ENCODE results near the gene NR2F1. TPM values are rescaled to one million over a fixed set of nuclear protein-coding genes. Genes with fewer than 3 reads are reported as not detected.

NR2F1 gene
- total RNA-seq, 1 experiment from 2014 or later = 88.4 TPM

- no TSS peak for BruUV-seq (replicated peaks)
- intact Hi-C loops (cut with micrococcal nuclease) = loop anchor here (10.0 kb wide), 1 partner anchor 292 kb away; no protein-coding TSS in a partner anchor
- H3K9me3 ChIP-seq (ENCODE audit: low read length) = no peaks in the 10 kb centered on the region
- H3K27ac ChIP-seq (ENCODE audit: low read length) = no peak overlapping the region
- TF ChIP-seq, protein P1, sequence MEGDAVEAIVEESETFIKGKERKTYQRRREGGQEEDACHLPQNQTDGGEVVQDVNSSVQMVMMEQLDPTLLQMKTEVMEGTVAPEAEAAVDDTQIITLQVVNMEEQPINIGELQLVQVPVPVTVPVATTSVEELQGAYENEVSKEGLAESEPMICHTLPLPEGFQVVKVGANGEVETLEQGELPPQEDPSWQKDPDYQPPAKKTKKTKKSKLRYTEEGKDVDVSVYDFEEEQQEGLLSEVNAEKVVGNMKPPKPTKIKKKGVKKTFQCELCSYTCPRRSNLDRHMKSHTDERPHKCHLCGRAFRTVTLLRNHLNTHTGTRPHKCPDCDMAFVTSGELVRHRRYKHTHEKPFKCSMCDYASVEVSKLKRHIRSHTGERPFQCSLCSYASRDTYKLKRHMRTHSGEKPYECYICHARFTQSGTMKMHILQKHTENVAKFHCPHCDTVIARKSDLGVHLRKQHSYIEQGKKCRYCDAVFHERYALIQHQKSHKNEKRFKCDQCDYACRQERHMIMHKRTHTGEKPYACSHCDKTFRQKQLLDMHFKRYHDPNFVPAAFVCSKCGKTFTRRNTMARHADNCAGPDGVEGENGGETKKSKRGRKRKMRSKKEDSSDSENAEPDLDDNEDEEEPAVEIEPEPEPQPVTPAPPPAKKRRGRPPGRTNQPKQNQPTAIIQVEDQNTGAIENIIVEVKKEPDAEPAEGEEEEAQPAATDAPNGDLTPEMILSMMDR (conservative IDR thresholded peaks at IDR 0.05; ENCODE audit: low read depth, low read length) = no peak
- no peak for TF ChIP-seq EZH2phosphoT487 (IDR thresholded peaks at IDR 0.05; ENCODE audit: borderline replicate concordance, low read length)
- no peak for TF ChIP-seq EZH2 (IDR thresholded peaks at IDR 0.05; ENCODE audit: low read length, unreplicated experiment)
- H3K9me2 ChIP-seq (replicated peaks; ENCODE audit: low read length) = no peaks in the 10 kb centered on the region
- CTCF ChIA-PET = no interaction called here
- peaks cover 10% of the 10 kb centered on the region; the same call in 1 of the 2 replicates for H3K4me1 ChIP-seq (ENCODE audit: insufficient read depth, low read length)
- H3K4me3 ChIP-seq (ENCODE audit: low read length) = no peak overlapping the region
- no peaks in the 10 kb centered on the region for H3F3A ChIP-seq (ENCODE audit: low read length, unreplicated experiment)
- H3K4me2 ChIP-seq (ENCODE audit: low read length) = no peak overlapping the region
- no peak for ATAC-seq
- H3K36me3 ChIP-seq (ENCODE audit: low read depth, low read length) = no peaks in the 10 kb centered on the region
- POLR2A ChIA-PET (ENCODE audit: unreplicated experiment) = no interaction called here
- H4K20me1 ChIP-seq (ENCODE audit: low read length) = no peaks in the 10 kb centered on the region
- H3K27me3 ChIP-seq (ENCODE audit: low read length) = peaks cover 25% of the 10 kb centered on the region
- H2AFZ ChIP-seq (ENCODE audit: low read length) = no peak overlapping the region
- no peaks in the 10 kb centered on the region for H3K79me2 ChIP-seq (ENCODE audit: low read length)
- DNase-seq = no peak
- no peak overlapping the region for H3K9ac ChIP-seq (ENCODE audit: low read length)
Measured at GRCh38 chr5:93612855-93613243, 29.8 kb downstream of the NR2F1 start.

DNA sequence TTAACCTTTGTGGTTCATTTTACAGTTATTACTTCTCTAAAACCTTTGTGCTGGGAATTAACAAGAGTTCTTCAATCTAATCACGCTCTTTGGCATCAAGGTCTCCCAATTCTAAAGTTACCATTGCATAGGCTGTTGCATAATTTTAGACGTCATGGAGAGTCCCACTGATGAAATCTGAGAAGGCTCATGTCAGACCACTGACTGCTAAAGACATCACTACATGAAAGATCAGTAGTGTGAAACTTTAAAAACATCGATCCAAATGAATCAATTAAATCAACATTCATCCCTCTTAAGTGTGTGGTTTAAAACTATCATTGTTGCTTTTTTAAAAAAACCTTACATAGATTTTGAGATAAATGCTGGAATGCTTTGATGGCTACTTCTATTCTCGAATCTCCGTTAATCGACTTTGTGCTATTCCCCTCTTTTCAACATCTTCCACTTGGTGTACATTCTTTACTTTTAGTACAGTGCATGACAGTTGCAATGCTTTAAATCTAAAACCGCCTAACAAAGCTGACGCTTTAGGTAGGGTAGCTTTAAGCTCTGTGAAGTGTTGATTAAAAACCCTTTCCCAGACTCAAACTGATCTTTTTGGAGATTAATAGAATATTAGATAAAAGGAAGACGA, 33.6 kb downstream of the NR2F1 start:
- ChIA-PET CTCF (no interaction called here), POLR2A (ENCODE audit: unreplicated experiment) (no interaction called here)
- no TSS peak for BruUV-seq (replicated peaks)
- ATAC-seq = no peak
- Histone ChIP-seq H3K4me3 (ENCODE audit: low read length) (no peak overlapping the region), H3K27me3 (ENCODE audit: low read length) (peaks cover 7% of the 10 kb centered on the region), H3K79me2 (ENCODE audit: low read length) (no peaks in the 10 kb centered on the region), H3K36me3 (ENCODE audit: low read depth, low read length) (no peaks in the 10 kb centered on the region), H2AFZ (ENCODE audit: low read length) (no peak overlapping the region), H3K4me2 (ENCODE audit: low read length) (no peak overlapping the region), H3K9me3 (ENCODE audit: low read length) (no peaks in the 10 kb centered on the region), H3K9me2 (replicated peaks; ENCODE audit: low read length) (no peaks in the 10 kb centered on the region), H3K9ac (ENCODE audit: low read length) (no peak overlapping the region), H3K4me1 (ENCODE audit: insufficient read depth, low read length) (peaks cover 8% of the 10 kb centered on the region; the same call in 1 of the 2 replicates), H4K20me1 (ENCODE audit: low read length) (no peaks in the 10 kb centered on the region), H3K27ac (ENCODE audit: low read length) (no peak overlapping the region), H3F3A (ENCODE audit: low read length, unreplicated experiment) (no peaks in the 10 kb centered on the region)
- TF ChIP-seq EZH2 (IDR thresholded peaks at IDR 0.05; ENCODE audit: low read length, unreplicated experiment) (no peak), EZH2phosphoT487 (IDR thresholded peaks at IDR 0.05; ENCODE audit: borderline replicate concordance, low read length) (no peak)
- TF ChIP-seq, protein P1 (conservative IDR thresholded peaks at IDR 0.05; ENCODE audit: low read depth, low read length) = no peak
- no peak for DNase-seq
- intact Hi-C loops (cut with micrococcal nuclease) = loop anchor here (10.0 kb wide), 1 partner anchor 288 kb away; no protein-coding TSS in a partner anchor
